Measurements from ENCODE around the gene HSD3B1.

The HSD3B1 gene

GRCh38 chr1:119506941-119507340 is at the start of gene HSD3B1:
TSS of gene HSD3B1 (plus strand) at chr1:119507210. CDS start at chr1:119507477, 267 bp downstream.
- no peak for DNase-seq

DNA sequence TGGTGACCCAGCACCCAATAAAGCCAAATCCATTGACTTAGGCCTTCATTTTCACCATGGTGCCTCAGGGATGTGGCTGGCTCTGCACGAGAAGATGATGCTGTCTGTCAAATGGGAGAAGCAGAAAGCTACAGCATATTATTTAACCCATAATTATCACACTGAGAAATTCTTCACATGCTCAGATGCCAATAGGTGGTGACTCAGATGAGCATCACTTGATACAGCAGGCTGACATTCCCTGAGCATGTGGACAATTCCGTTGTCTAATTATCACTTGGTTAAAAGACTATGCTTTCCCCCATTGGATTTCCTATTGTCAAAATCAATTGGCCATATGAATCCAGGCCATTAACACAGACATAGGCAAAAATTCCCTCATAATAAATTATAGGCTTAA is 44.0 kb upstream of the HSD3B1 start:
- no peak for DNase-seq

DNA sequence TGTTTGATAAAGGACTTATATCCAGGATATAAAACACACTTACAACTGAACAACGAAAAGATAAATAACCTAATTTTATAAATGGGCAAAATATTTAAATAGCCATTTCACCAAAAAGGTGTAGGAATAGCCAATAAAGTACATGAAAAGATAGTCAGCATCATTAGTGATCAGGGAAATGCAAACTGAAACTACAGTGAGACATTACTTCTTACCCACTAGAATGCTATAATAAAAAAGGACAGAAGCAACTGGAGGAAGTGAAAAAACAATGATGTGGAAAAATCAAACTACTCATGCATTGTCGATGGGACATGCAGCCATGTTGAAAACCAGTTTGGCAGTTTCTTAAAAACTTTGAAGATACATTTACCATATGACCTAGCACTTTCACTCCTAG is 43.4 kb upstream of the HSD3B1 start:
- no peak for DNase-seq

- DNase-seq, result no peak
Observed at GRCh38 chr1:119466445-119466844, 40.6 kb upstream of the HSD3B1 start.

DNA sequence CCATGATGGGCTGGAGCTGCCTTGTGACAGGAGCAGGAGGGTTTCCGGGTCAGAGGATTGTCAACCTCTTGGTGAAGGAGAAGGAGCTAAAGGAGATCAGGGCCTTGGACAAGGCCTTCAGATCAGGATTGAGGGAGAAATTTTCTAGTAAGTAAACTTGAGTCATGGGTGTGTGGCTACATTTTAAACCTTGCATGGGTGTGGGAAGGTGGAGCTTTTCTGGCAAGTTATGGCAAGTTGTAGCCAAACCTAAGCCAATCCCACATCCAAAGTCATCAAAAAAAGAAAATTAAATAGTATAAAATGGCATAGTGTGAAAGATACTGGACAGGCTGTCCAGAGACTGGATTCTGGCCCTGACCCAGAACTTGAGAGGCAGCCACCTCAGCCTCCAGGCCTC is 39.8 kb upstream of the HSD3B1 start:
- no peak for DNase-seq

DNA sequence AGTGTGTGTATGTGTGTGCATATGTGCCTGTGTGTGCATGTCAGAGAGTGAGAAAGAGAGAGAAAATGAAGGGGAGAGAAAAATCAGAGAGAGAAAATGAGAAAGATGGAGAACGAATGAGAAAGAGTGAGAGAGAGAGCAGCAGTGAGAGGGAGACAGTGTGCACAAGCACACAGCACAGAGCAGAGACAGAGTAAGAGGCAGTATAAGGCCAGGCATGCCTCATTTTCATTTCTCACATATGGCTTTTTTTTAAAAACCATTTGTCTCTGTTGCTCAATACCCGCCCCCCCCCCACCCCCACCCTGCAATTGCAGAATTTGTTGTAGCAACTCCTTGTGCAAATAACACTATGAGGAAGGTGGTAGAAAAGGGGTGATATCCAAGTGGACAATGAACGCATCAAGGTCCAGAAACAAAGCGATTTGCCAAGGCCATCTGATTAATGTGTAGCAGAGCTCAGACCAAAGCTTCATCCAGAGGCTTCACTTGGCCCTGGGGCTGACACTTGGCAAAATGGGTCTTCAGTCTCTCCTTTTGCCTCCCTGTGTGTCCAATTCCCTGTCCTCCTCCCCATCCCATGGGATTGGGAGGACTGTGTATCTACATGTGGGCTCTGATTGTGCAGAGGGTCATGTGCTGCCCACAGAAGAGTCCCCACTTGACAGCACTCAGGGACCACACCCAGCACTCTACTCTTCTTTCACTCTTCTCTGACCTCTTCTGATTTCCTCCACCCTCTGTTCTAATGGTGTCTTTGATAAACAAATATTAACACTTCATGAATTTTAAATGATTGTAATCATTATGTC is 38.9 kb upstream of the HSD3B1 start:
- DNase-seq, result no peak

- DNase-seq, result no peak
Observed at GRCh38 chr1:119469741-119470140, 37.3 kb upstream of the HSD3B1 start.

- DNase-seq, result no peak
Observed at GRCh38 chr1:119470377-119470776, 36.6 kb upstream of the HSD3B1 start.

GRCh38 chr1:119470958-119471357 is 36.1 kb upstream of the HSD3B1 start:
- no peak for DNase-seq

DNA sequence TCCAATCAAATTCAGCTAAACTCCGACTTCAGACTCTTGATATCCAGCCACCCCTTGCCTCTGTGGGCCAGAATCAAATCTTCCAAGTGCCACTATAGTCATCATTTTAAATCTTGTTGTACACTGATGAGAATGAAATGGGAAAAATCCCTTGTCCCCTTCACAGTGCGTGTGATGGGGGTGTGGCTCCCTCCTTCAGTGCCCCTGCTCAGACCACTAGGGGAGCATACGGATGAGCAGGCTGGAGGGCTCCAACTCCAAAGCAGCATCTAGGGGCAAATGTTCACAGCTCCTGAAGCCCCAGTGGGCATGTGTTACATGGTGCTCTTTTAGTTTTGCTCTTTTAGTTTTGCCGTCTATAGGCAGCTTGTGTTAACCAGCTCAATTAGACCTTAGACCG is 35.4 kb upstream of the HSD3B1 start:
- DNase-seq, result no peak

- DNase-seq, result no peak
Observed at GRCh38 chr1:119472080-119472818, 34.8 kb upstream of the HSD3B1 start.

DNA sequence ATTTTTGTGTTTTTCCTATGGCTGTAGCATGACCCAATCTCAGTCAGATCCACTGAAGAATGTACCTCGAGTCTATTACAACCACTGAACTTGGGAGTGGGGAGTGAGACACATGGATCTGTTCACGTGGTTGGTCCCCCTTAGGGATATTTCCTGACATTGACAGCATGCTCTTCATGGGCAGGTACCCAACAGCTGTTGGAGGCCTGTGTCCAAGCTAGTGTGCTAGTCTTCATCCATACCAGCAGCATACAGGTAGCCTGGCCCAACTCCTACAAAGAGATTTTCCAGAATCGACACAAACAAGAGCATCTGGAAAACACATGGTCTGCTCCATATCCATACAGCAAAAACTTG is 34.2 kb upstream of the HSD3B1 start:
- no peak for DNase-seq

DNA sequence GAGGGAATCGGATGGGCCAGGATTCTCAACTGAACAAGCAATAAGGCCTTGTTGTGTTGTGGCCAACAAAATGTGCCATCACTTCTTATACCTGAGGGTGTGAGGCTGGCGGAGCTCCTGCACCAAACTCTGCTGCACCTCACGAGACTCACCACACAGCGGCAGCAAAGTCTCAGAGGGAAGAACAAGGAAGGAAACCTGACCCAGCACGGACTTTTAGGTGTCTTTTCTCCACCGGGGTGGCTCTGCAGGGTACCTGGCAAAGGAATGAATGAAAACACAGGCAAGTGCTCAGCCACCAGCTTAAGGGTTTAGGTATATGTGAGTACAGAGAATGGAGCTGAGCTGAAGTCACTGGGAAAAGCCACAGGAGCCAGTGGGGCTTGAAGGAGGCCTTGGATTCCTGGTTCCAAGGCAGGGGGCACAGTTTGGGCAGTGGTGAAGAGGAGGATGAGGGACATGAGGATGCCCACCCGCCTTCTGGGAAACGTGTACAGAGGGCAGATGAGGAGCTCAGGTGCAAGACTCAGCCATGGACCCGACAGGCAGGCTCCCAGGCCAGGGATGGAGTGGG is 31.1 kb upstream of the HSD3B1 start:
- DNase-seq, result no peak

GRCh38 chr1:119477710-119478109 is 29.3 kb upstream of the HSD3B1 start:
- no peak for DNase-seq

DNA sequence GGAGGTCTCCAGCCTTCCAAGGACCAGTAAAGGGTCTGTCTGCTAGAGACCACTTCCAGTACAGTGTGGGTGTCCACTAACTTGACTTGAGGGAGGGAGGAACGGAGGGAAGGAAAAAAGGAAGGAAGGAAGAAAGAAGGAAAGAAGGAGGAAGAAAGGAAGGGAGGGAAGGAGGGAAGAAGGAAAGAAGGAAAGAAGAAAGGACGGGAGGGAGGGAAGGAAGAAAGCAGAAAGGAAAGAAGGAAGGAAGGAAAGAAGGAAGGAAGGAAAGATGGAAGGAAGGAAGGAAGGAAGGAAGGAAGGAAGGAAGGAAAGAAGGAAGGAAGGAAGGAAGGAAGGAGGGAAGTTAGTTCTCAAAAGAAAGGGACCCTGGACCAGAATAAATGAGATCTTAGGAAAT is 26.8 kb upstream of the HSD3B1 start:
- DNase-seq, result no peak

- DNase-seq, result no peak
Observed at GRCh38 chr1:119481951-119482350, 25.1 kb upstream of the HSD3B1 start.

DNA sequence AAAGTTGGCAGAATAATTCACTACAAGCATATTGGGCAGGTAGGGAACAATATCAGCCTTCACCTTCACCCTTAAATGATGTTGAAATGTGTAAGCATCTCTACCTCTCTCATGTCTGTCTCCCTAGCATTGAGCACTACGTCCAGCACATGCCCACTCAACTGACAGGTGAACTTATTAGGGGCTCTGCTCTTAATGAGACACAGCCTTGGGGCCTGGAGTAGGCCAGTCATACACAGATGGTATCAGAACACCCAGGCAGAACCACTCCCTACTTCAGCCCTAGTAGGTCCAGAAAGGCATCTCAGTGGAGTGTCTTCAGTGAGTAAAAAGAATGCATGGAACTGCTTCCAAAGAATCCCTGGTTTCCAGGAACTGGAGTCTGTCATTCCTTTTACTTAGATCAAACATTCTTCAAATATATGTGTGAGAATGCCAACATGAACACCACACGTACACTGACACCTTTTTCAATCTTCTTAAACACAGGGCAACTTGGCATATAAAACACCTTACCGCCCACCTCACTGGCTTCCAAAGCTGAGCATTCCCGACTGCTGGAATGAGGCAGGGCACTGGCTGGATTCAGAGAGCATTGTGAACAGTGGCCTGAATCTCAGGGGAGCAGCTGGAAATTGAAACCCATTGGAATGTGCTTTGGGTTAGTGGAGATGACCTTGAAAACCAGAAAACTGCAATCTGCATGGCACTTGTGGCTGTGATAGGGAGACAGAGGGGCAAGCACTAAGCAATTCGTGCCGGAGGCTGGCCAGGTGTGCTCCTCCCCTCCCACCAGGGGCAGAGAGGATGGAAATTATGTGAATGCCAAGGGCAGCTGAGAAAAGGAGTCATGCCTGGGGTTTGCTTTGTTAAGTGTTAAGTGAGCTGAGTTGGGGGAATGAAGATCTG is 24.2 kb upstream of the HSD3B1 start:
- DNase-seq, result no peak

GRCh38 chr1:119483441-119484200 is 23.4 kb upstream of the HSD3B1 start:
- no peak for DNase-seq

DNA sequence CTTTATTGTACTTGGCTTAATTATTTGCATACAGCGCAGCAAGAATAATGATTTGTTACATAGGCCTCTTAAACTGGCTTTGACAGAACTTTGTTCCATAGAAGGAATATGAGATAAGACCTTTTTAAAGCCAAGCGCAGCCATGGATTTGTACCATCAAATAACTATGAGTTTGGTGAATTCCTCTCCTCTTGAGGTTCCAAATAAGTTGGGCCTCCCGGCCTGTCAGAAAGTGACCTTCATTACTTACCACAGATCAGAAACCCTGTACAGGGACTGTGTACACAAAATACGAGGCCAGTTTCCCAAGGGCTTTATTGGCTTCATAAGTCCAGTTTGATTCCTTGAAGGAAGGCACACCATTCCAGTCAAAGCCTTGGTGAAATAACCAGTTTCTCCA is 21.8 kb upstream of the HSD3B1 start:
- DNase-seq, result no peak

DNA sequence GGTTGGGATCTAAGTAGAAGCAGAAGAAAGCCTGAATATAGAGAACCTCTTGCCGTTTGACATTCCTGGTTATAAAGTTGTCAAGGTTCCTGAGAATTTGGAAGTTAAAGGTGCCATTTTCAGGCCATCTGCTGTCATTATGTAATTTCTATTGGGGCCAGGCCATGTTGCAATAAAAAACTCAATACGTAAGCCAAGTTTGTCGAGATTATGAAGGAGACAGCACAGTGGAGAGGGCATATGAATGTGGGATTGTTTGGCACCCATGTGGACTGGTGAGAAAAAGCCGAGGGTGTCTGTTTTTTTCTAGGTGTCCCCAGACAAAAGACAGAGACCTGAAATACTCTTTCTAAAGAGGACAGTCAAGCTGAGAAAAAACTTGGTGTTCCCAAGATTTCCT is 18.8 kb upstream of the HSD3B1 start:
- no peak for DNase-seq

- no peak for DNase-seq
Observed at GRCh38 chr1:119489201-119489600, 17.8 kb upstream of the HSD3B1 start.

GRCh38 chr1:119490925-119491324 is 16.1 kb upstream of the HSD3B1 start:
- DNase-seq, result no peak

Measured in NCI-H1048 (cell line).